T-helper 1 cell (primary cell): ENCODE data around the gene DLL3.
"Not testable (repeated sequence)": the region's sequence is repeated elsewhere in the genome, so short reads cannot be mapped to it uniquely, and the experiment has no call there.

Experiments used
- DNase-seq, 5 donors: peaks; one replicate each; pipeline ENCODE4 v3.0.0-alpha.2; 2012 to 2020
- total RNA-seq, 4 donors: gene quantifications; one replicate each; lab custom pipeline; 2026; lab: John Stamatoyannopoulos, UW

DLL3 gene
- 0 to 1.1 (median 0.27) reads per million in 4 donors for total RNA-seq

DNA sequence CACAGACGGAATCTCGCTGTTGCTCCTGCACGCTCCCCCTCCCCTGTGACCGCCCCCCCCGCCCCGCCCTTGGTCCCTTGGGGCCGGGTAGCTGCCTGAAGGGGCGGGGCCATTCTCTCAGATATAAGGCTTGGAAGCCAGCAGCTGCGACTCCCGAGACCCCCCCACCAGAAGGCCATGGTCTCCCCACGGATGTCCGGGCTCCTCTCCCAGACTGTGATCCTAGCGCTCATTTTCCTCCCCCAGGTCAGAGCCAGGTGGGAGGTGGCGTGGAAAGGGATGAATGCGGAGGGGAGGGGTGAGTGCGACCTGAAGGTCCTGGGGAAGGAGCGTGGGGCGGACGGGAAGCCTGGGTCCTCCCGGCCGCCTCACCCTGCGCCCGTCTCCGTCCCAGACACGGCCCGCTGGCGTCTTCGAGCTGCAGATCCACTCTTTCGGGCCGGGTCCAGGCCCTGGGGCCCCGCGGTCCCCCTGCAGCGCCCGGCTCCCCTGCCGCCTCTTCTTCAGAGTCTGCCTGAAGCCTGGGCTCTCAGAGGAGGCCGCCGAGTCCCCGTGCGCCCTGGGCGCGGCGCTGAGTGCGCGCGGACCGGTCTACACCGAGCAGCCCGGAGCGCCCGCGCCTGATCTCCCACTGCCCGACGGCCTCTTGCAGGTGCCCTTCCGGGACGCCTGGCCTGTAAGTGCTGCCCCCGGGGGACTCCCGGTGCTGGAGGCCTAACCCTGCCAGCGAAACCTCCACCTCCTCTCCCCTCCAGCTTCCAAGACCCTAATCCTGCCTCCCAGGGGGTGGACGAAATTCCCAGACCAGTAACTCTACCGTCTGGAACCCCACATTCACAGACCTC is at the start of gene DLL3:
Gene DLL3, plus strand, starts transcription at position 150 of the 845 bp plus-strand sequence. Its CDS starts 28 bp downstream, at position 178.
- no peak for DNase-seq

DNA sequence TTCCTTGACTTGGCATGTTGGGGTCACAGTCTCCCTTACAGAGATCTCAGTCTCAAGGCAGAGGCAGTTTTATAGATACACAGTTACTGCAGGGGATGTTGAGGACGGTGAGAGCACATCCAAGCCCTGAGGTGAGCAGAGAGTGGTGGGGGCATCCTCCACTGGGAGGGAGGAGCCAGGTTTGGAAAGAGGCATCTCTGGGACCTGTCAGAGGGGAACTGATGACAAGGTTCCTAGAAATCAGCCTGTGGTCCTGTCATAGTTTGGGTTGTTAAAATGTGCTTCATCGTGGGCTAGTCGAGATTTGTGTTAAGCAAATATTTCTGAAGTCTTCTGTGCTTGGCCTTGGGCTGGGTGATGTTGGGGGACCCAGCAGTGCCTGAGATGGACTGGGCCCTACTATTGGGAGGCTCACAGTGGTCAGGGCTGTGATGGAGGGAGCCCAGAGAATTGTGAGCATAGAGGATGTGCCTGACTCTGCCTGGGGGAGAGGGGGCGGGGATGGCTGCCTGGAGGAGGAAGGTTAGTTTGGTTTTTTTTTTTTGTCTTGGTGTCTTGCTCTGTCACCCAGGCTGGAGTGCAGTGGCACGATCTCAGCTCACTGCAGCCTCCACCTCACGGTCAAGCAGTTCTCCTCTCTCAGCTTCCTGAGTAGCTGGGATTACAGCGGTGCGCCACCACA is 49.5 kb upstream of the DLL3 start:
- no peak for DNase-seq

DNA sequence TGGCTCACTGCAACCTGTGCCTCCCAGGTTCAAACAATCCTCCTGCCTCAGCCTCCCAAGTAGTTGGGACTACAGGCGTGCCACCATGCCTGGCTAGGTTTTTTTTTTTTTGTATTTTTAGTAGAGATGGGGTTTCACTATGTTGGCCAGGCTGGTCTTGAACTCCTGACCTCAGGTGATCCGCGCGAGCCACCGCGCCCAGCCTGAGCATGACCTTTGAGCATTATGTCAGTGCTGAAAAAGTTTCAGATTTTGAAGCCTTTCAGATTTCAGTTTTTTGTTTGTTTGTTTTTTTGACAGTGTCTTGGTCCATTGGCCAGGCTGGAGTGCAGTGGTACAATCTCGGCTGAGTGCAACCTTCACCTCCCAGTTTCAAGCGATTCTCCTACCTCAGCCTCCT is 47.5 kb upstream of the DLL3 start:
- not testable (repeated sequence) for DNase-seq

DNA sequence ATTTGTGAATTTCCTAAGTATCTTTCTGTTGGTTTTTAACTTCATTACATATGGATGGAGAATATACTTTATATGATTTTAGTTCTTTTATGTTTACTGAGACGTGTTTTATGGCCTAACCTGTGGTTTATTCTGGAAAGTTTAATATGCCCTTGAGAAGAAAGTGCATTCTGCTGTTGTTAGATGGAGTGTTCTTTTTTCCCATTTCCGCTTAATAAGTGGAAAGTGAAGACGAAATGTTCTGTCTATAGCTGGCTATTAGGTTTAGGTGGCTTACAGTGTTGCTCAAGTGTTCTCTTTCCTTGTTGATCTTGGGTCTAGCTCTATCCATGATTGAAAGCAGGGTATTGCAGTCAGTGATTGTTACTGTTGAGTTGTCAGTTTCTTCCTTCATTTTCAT is 35.3 kb upstream of the DLL3 start:
- no peak for DNase-seq

DNA sequence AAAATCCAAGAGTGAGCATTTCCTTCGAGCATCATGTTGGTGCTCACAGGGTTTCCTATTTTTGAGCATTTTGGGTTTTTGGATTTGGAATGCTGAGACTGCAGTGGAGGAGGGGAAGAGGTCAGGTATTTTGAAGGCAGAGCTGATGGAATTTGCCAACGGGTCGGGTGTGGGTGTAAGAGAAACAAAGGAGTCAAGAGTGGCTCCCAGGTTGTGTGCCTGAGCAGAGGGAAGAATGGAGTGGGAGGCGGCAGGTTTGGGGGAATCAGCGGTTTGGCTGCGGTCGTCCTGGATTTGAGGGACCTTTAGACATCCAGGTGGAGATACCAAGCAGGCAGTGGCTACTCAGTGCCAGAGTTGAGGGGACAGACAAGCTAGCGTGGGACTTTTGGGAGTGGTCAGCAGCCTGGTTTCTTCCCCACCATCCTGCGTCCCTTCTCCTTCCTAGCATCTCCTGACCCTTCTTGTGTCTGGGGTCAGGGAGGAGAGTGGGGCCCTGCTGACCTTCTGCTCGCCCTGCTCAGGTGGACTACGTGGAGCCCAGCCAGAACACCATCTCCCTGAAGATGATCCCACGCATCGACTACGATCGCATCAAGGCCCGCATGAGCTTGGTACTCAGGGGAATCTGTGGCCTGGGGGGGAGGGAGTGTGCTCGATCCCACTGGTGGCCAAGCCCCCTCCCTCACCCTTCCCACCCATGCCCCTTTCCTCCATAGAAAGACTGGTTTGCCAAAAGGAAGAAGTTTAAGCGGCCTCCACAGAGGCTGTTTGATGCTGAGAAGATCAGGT is 32.6 kb upstream of the DLL3 start:
- DNase-seq = no peak

- no peak for DNase-seq
These were observed 30.8 kb upstream of the DLL3 start for GRCh38 chr19:39467941-39468340.

DNA sequence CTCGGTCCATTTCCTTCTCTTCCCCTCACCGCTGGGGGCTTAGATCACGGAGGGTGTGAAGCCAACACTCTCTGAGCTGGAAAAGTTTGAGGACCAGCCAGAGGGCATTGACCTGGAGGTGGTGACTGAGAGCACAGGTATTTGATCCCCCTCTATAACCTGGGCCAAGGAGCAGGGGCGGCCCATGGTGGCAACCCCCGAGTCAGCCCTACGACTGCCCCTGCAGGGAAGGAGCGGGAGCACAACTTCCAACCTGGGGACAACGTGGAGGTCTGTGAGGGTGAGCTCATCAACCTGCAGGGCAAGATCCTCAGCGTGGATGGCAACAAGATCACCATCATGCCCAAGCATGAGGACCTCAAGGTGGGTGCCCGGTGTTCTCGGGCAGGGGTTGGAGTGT is 29.7 kb upstream of the DLL3 start:
- DNase-seq = no peak

- no peak for DNase-seq
These were observed 29.2 kb upstream of the DLL3 start for GRCh38 chr19:39469567-39469966.

GRCh38 chr19:39470724-39471339 is 27.9 kb upstream of the DLL3 start:
- DNase-seq = no peak

- DNase-seq = no peak
These were observed 26.8 kb upstream of the DLL3 start for GRCh38 chr19:39471756-39472536.

DNA sequence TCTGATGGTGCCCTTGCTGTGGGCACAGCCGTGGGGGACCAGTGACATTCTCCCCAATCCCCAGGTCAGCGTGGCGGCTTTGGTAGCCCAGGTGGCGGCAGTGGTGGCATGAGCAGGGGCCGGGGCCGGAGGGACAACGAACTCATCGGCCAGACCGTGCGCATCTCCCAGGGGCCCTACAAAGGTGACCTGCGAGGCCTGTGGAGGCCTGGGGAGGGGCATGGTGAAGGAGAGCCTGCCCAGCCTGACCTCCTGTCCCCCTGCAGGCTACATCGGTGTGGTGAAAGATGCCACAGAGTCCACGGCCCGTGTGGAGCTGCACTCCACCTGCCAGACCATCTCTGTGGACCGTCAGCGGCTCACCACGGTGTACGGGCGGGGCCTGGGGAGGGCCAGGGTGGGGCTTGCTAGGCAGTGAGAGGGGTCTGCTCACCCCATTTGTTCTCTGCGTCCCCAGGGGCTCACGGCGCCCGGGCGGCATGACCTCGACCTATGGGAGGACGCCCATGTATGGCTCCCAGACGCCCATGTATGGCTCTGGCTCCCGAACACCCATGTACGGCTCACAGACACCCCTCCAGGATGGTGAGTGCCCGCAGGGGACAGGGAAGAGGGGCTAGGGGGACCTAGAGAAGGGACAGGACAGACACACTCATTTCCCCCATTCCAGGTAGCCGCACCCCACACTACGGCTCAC is 25.9 kb upstream of the DLL3 start:
- DNase-seq = no peak

DNA sequence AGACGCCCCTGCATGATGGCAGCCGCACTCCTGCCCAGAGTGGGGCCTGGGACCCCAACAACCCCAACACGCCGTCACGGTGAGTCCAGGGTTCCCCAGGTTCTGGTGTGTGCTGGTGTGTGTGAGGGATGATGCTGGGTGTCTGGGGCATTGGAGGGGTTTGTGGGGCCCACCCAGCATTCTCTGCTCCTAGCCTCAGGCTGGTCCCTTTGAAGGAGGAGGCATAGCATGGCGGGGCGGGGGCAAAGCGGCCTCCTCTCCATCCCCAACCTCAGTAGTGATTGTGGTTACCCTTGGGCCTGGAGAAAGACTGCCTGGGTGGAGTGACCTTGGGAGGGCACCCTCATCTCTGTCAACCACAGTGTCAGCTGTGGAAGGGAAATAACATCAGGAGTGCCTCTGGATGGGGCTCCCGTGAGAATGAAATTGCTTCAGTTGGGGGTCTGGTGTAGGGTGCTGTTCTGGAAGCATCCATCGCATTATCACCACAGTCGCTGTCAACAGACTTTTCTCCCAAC is 25.2 kb upstream of the DLL3 start:
- DNase-seq = no peak

DNA sequence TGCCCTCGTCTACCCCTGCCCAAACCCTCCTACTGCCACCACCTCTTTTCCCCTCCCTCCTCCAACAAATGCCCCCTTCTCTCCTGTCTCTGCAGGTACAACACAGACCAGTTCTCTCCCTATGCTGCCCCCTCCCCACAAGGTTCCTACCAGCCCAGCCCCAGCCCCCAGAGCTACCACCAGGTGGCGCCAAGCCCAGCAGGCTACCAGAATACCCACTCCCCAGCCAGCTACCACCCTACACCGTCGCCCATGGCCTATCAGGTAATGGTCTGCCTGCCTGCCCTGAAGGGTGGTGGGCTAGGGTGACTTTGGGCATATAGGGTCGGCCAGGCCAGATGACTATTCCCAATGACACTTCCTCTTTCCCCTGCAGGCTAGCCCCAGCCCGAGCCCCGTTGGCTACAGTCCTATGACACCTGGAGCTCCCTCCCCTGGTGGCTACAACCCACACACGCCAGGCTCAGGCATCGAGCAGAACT is 24.6 kb upstream of the DLL3 start:
- DNase-seq = peak; percentile 30 to 73 (median 59)

DNA sequence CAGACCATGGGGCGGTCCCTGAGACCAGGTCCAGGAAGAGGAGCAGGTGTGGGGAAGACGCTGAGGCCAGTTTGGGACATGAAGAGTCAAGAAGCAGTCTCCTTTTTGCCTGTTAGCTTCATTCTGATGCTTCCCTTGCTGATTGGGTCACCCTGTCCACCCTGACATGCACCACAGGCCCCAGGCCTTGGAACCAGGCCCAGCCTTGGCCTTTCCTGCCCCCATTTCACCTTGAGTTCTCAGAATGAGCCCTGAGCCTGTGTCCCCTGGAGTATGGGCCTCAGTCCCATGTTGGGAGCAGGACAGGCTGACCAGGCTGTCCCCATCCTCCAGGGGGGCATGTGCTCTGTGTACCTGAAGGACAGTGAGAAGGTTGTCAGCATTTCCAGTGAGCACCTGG is 23.0 kb upstream of the DLL3 start:
- no peak for DNase-seq

- not testable (repeated sequence) for DNase-seq
These were observed 19.4 kb upstream of the DLL3 start for GRCh38 chr19:39479319-39479801.

- no peak for DNase-seq
These were observed 18.8 kb upstream of the DLL3 start for GRCh38 chr19:39479916-39480315.

DNA sequence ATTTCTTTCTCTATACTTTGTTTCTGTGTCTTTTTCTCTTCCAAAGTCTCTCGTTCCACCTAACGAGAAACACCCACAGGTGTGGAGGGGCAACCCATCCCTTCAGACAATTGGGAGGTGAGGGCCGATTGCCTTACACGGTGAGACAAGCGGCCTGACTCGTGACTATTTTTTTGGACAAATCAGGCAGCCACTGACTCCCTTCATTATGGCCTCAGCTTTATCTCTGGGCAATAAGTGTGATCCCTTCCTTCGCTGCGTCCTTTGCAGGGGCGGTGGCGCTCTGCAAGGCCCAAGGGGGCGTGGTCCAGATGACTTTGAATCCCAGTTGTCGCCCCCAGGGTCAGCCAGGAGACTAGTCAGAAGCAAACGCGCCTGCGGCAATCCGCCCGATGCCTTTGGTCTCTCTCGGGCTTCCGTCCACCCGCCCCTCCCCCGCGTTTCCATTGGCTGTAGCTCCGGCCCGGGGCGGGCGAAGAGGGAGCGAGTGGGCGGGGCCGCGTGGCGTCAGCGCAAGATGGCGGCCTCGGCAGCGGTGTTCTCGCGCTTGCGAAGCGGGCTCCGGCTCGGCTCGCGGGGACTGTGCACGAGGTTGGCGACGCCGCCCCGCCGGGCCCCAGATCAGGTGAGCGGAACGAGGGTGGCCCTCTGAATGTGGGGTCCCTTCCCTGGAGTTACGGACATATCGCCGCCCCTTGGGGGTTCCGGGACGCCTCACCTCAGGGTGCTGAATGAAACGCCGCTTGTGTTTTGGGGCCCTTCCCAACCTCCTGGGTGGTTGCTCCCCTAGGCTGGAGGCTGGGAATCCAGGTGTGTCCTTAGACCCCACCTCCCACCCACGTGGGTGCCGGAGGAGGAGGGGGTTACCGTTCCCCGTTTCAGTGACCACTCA is 18.2 kb upstream of the DLL3 start, which contains the start of gene TIMM50:
Gene TIMM50, plus strand, starts transcription at position 502 of the 892 bp plus-strand sequence. Its CDS starts 16 bp downstream, at position 518.
- peak; percentile 93 to 96 (median 95) for DNase-seq

GRCh38 chr19:39481229-39481545 is 17.6 kb upstream of the DLL3 start:
- no peak for DNase-seq

DNA sequence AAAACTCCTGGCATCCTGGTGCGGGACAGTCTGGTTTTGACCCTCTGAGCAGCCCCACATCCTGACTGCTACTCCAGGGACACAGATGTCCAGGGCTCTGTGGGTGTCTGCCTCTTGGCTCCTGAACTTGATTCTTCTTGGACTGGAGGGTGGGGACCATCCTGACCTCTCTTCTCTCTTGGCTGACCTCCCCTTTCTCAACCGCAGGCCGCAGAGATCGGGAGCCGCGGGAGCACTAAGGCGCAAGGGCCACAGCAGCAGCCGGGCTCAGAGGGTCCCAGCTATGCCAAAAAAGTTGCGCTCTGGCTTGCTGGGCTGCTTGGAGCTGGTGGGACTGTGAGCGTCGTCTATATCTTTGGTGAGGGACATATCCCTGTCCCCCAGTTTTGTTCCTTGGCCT is 17.1 kb upstream of the DLL3 start:
- DNase-seq = no peak

DNA sequence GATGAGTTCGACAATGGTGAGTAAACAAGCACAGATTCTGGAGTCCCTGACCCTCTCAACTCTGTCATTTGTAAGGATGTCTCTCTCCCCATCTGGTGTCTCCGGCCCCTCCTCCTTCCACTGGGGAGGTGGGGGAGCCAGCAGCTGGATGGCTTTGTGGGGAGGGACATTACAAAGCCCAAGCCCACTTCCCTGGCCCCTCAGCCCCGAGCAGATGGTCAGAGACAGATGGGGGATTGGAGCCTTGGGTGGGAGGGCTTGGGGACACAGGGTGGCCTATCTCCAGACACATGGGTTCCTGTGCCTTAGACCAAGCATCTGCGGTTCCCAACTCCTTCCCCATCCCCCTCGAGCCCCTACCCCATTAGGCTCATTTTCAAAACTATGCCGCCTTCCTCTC is 15.6 kb upstream of the DLL3 start:
- no peak for DNase-seq
